K562 (cell line): ENCODE data around the gene RHEX. TPM values are rescaled to one million over a fixed set of nuclear protein-coding genes. Genes with fewer than 3 reads are reported as not detected.

Experiments
- HIVEP1 ChIP-seq: fragments of 250-450 bp; sonication (Bioruptor Pico); IDR thresholded peaks from 2 replicates; pipeline ENCODE4 v1.4.0; 2020; ENCODE audit warnings: mild to moderate bottlenecking
- polyA plus RNA-seq, 8 experiments: library from polyadenylated mRNA; depleted of rRNA in 4 of 8; stranded (reverse) in 5 of 8; unstranded in 3 of 8; fragments of >200 nt; fragmentation: Nextera tagmentation in 2 of 8; fragmentation: Illumina TruSeq in 1 of 8; extraction: Ambion mirVana in 2 of 8; extraction: Trizol in 1 of 8; gene quantifications; 2 replicates each; pipeline versions ENCODE4 v1.2.1 to v1.2.3, GENCODE V29; 2011 to 2014; ENCODE audit warnings: inconsistent platforms in 1 of 8, missing spikeins in 1 of 8
- total RNA-seq, 7 experiments: library from RNA; depleted of rRNA in 6 of 7; stranded (reverse); fragments of >200 nt in 6 of 7; fragmentation: Illumina TruSeq in 2 of 7; extraction: Trizol in 2 of 7; gene quantifications; 2 replicates each; pipeline versions ENCODE4 v1.2.1 to v1.2.3, GENCODE V29; 2011 to 2021; ENCODE audit warnings: low replicate concordance in 1 of 7
- TF ChIP-seq, protein P1 (sequence below): fragments of 200-800 bp; sonication (Bioruptor generic); IDR thresholded peaks from 2 replicates; pipeline ENCODE4 v1.6.1; 2016; ENCODE audit warnings: missing genetic modification characterization, missing compliant biosample characterization
- TF ChIP-seq, protein P2 (sequence below): sonication (generic); formaldehyde crosslinking; IDR thresholded peaks from 2 replicates; pipeline ENCODE4 v1.8.1; 2023; ENCODE audit warnings: mild to moderate bottlenecking, missing genetic modification reagents

Gene RHEX
- total and polyA plus RNA-seq, 9 of the 15 experiments (the other 6 are each of a cell fraction or from before 2014, with no cell fraction given) = not detected

DNA sequence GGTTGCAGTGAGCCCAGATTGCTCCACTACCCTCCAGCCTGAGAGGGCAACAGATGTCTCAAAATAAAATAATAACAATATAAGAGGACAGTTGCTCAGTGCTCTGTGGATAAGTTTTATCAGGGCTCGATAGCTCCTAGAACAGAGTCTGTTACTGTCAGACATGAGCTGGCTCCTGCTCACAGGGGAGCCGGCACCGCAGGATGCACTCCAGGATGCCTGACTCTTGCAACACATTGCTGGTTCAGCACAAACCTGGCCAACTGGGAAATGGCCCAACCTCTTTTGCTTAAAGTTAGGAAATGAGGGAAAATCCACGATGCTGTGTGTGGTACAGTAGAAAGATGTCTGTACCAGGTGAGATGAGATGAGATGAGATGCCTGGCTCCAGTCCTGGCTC is 23.5 kb upstream of the RHEX start (continued):
- TF ChIP-seq, protein P1, sequence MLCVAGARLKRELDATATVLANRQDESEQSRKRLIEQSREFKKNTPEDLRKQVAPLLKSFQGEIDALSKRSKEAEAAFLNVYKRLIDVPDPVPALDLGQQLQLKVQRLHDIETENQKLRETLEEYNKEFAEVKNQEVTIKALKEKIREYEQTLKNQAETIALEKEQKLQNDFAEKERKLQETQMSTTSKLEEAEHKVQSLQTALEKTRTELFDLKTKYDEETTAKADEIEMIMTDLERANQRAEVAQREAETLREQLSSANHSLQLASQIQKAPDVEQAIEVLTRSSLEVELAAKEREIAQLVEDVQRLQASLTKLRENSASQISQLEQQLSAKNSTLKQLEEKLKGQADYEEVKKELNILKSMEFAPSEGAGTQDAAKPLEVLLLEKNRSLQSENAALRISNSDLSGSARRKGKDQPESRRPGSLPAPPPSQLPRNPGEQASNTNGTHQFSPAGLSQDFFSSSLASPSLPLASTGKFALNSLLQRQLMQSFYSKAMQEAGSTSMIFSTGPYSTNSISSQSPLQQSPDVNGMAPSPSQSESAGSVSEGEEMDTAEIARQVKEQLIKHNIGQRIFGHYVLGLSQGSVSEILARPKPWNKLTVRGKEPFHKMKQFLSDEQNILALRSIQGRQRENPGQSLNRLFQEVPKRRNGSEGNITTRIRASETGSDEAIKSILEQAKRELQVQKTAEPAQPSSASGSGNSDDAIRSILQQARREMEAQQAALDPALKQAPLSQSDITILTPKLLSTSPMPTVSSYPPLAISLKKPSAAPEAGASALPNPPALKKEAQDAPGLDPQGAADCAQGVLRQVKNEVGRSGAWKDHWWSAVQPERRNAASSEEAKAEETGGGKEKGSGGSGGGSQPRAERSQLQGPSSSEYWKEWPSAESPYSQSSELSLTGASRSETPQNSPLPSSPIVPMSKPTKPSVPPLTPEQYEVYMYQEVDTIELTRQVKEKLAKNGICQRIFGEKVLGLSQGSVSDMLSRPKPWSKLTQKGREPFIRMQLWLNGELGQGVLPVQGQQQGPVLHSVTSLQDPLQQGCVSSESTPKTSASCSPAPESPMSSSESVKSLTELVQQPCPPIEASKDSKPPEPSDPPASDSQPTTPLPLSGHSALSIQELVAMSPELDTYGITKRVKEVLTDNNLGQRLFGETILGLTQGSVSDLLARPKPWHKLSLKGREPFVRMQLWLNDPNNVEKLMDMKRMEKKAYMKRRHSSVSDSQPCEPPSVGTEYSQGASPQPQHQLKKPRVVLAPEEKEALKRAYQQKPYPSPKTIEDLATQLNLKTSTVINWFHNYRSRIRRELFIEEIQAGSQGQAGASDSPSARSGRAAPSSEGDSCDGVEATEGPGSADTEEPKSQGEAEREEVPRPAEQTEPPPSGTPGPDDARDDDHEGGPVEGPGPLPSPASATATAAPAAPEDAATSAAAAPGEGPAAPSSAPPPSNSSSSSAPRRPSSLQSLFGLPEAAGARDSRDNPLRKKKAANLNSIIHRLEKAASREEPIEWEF (CRISPR knock-in tag) = no peak
- no peak for TF ChIP-seq HIVEP1
- TF ChIP-seq, protein P2, sequence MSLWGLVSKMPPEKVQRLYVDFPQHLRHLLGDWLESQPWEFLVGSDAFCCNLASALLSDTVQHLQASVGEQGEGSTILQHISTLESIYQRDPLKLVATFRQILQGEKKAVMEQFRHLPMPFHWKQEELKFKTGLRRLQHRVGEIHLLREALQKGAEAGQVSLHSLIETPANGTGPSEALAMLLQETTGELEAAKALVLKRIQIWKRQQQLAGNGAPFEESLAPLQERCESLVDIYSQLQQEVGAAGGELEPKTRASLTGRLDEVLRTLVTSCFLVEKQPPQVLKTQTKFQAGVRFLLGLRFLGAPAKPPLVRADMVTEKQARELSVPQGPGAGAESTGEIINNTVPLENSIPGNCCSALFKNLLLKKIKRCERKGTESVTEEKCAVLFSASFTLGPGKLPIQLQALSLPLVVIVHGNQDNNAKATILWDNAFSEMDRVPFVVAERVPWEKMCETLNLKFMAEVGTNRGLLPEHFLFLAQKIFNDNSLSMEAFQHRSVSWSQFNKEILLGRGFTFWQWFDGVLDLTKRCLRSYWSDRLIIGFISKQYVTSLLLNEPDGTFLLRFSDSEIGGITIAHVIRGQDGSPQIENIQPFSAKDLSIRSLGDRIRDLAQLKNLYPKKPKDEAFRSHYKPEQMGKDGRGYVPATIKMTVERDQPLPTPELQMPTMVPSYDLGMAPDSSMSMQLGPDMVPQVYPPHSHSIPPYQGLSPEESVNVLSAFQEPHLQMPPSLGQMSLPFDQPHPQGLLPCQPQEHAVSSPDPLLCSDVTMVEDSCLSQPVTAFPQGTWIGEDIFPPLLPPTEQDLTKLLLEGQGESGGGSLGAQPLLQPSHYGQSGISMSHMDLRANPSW = no peak
